Measurements from ENCODE around the gene RAB6C. TPM values are rescaled to one million over a fixed set of nuclear protein-coding genes. Genes with fewer than 3 reads are reported as not detected.
"Not testable (repeated sequence)": the region's sequence is repeated elsewhere in the genome, so short reads cannot be mapped to it uniquely, and the experiment has no call there.

RAB6C gene
- total RNA-seq, 2 experiments from 2014 or later = not detected

DNA sequence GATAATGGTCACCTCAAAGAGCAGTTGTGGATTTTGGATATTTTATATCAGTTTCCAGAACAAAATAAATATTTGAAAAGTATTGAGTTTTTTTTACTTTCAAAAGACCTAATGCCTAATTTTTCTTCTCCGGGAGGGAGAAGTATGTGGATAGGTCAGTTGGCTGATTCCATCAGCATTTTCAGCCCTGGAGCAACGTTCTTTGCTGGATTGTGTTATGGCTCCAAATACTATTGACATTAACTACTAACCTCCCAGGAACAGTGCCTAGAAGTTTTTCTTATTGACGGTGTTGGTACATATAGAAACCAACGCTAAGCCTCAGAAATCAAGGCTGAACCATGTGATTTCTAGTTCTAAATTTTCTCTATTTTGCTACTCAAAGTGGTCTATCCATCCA, 20.7 kb upstream of the RAB6C start:
- H3K36me3 Mint-ChIP-seq (ENCODE audit: low read depth); DNase-seq; CTCF ChIA-PET; H3K27ac Mint-ChIP-seq; H3K4me3 Mint-ChIP-seq; H3K4me1 Mint-ChIP-seq (ENCODE audit: low read depth); H3K27me3 Mint-ChIP-seq (ENCODE audit: low read depth); H3K9me3 Mint-ChIP-seq; intact Hi-C loops (cut with micrococcal nuclease): not testable (repeated sequence)

DNA sequence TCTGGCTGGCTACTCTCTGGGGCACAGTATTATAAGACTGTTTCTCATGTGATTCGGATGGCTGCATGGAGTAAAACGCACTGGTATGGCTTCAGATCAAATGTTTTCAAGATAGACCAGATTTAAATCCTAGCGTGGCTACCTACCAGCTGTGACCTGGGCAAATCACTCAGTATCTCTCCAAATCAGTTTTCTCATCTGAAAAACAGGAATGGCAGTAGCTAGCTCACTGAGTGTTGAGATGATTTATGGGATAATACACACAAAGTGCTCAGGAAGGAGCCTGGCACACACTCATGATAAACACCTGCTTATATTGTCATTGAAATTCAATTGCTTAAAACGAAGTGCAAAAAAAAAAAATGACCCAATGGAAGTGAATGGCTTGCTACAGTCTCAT, 10.9 kb upstream of the RAB6C start:
- H3K36me3 Mint-ChIP-seq (ENCODE audit: low read depth); H3K27ac Mint-ChIP-seq; H3K4me3 Mint-ChIP-seq; H3K27me3 Mint-ChIP-seq (ENCODE audit: low read depth); intact Hi-C loops (cut with micrococcal nuclease); H3K4me1 Mint-ChIP-seq (ENCODE audit: low read depth); CTCF ChIA-PET; DNase-seq; H3K9me3 Mint-ChIP-seq: not testable (repeated sequence)

- CTCF ChIA-PET = no interaction called here
- Mint-ChIP-seq H3K9me3 (no peaks in the 10 kb centered on the region), H3K27ac (no peak overlapping the region), H3K36me3 (ENCODE audit: low read depth) (no peaks in the 10 kb centered on the region), H3K4me3 (no peak overlapping the region), H3K4me1 (ENCODE audit: low read depth) (peaks cover 3% of the 10 kb centered on the region), H3K27me3 (ENCODE audit: low read depth) (peaks cover 29% of the 10 kb centered on the region)
- intact Hi-C loops (cut with micrococcal nuclease) = no loop called here
- DNase-seq = no peak
These were observed 4.3 kb upstream of the RAB6C start for GRCh38 chr2:129975016-129975774.

DNA sequence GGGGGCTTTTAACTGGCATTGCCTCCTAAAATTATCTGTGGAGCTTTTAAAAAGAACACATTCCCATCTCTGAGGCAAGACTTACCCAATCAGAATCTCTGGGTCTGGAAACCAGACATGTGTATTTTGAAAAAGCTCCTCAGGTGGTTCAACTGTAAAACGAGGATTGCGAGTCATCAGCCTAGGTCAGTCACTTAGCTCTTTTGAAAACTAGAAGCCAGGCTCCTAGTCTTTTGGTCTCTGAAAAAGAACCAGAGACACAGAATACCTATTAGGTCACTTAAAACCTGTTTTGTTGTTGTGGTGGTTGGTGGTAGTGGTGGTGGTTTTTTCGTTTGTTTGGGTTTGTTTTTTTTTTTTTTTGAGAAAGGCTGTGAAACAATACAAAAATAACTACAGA, 2.5 kb upstream of the RAB6C start:
- H3K4me3 Mint-ChIP-seq; DNase-seq; CTCF ChIA-PET; H3K9me3 Mint-ChIP-seq; H3K36me3 Mint-ChIP-seq (ENCODE audit: low read depth); H3K27ac Mint-ChIP-seq; intact Hi-C loops (cut with micrococcal nuclease); H3K4me1 Mint-ChIP-seq (ENCODE audit: low read depth): not testable (repeated sequence)
- H3K27me3 Mint-ChIP-seq (ENCODE audit: low read depth) = peaks cover 38% of the 10 kb centered on the region

DNA sequence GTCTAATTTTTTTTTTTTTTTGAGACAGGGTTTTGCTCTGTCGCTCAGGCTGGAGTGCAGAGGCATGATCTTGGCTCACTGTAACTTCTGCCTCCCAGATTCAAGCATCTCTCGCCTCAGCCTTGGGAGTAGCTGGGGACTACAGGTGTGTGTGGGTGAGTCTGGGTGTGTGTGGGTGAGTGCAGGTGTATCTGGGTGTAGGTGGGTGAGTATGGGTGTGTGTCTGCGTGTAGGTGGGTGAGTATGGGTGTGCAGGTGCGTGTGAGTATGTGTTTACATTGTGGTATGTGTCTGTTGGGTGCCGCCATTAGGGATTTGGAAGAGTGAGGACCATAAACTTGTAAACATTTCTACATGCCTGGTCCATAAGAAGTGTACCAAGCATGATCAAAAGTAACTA, 1.5 kb upstream of the RAB6C start:
- CTCF ChIA-PET = no interaction called here
- H3K27me3 Mint-ChIP-seq (ENCODE audit: low read depth) = peaks cover 40% of the 10 kb centered on the region

GRCh38 chr2:129980246-129980645, 780 bp downstream of the RAB6C start:
- H3K27ac Mint-ChIP-seq; CTCF ChIA-PET; DNase-seq; intact Hi-C loops (cut with micrococcal nuclease); H3K4me1 Mint-ChIP-seq (ENCODE audit: low read depth); H3K9me3 Mint-ChIP-seq; H3K36me3 Mint-ChIP-seq (ENCODE audit: low read depth): not testable (repeated sequence)
- peaks cover 35% of the 10 kb centered on the region for H3K27me3 Mint-ChIP-seq (ENCODE audit: low read depth)
- H3K4me3 Mint-ChIP-seq = peak overlapping the region; percentile 28

More for the DNA sequence above, 1.5 kb upstream of the RAB6C start:
- no peak for DNase-seq
- H3K4me3 Mint-ChIP-seq = no peak overlapping the region
- no peaks in the 10 kb centered on the region for H3K36me3 Mint-ChIP-seq (ENCODE audit: low read depth)
- H3K27ac Mint-ChIP-seq = no peak overlapping the region
- H3K4me1 Mint-ChIP-seq (ENCODE audit: low read depth) = peaks cover 6% of the 10 kb centered on the region
- no peaks in the 10 kb centered on the region for H3K9me3 Mint-ChIP-seq
- intact Hi-C loops (cut with micrococcal nuclease) = no loop called here

DNA sequence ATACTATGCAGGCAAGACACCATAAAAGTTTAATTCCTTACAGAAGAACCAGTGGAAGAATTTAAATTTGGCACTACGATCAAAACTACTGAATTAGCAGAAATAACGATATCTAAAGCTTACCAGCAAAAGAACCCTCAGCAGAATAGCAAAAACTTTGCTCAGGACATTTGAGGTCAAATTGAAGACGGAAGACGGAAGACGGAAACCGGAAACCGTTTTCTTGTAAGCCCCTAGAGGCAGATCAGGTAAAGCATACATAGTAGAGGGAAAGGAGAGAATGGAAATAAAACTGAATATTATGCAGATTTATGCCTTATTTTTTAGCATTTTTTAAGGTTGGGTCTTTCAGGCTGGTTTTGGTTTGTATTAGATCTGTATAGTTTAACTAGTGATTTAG, 2.2 kb downstream of the RAB6C start:
- DNase-seq; H3K4me1 Mint-ChIP-seq (ENCODE audit: low read depth); intact Hi-C loops (cut with micrococcal nuclease); CTCF ChIA-PET; H3K9me3 Mint-ChIP-seq; H3K27ac Mint-ChIP-seq; H3K36me3 Mint-ChIP-seq (ENCODE audit: low read depth); H3K4me3 Mint-ChIP-seq: not testable (repeated sequence)
- peaks cover 33% of the 10 kb centered on the region for H3K27me3 Mint-ChIP-seq (ENCODE audit: low read depth)

GRCh38 chr2:129984426-129984825, 5.0 kb downstream of the RAB6C start:
- H3K4me1 Mint-ChIP-seq (ENCODE audit: low read depth) = peaks cover 3% of the 10 kb centered on the region
- intact Hi-C loops (cut with micrococcal nuclease) = no loop called here
- H3K27me3 Mint-ChIP-seq (ENCODE audit: low read depth) = peaks cover 24% of the 10 kb centered on the region
- H3K27ac Mint-ChIP-seq = no peak overlapping the region
- DNase-seq = no peak
- H3K4me3 Mint-ChIP-seq = no peak overlapping the region
- no peaks in the 10 kb centered on the region for H3K9me3 Mint-ChIP-seq
- CTCF ChIA-PET = no interaction called here
- H3K36me3 Mint-ChIP-seq (ENCODE audit: low read depth) = no peaks in the 10 kb centered on the region

DNA sequence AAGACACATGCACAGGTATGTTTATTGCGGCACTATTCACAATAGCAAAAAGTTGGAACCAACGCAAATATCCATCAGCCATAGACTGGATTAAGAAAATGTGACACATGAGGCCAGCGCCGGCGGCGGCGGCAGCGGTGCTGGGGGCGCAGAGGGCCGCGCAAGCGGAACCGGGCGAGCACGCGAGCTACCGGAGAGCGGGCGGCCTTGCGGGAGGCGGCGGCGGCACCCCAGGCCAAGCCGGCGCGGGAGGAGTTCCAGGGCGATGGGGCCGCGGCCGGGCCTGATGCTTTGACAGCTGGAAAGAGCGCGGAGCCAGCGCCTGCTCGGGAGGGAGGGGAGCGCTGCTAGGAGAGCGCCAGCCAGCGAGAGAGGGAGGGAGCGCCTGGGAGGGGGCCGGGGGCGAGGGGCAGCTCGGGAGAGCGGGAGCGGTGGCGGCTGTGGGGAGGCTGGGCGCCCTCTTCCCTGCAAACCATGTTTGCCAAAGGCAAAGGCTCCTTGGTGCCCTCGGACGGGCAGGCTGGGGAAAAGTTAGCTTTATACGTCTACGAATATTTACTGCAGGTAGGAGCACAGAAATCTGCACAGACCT, 13.0 kb downstream of the RAB6C start:
- H3K27ac Mint-ChIP-seq; H3K9me3 Mint-ChIP-seq; DNase-seq; H3K36me3 Mint-ChIP-seq (ENCODE audit: low read depth); H3K4me3 Mint-ChIP-seq; H3K4me1 Mint-ChIP-seq (ENCODE audit: low read depth); intact Hi-C loops (cut with micrococcal nuclease); CTCF ChIA-PET: not testable (repeated sequence)
- H3K27me3 Mint-ChIP-seq (ENCODE audit: low read depth) = peaks cover 53% of the 10 kb centered on the region

- peaks cover 58% of the 10 kb centered on the region for H3K27me3 Mint-ChIP-seq (ENCODE audit: low read depth)
- H3K4me1 Mint-ChIP-seq (ENCODE audit: low read depth); intact Hi-C loops (cut with micrococcal nuclease); H3K4me3 Mint-ChIP-seq; CTCF ChIA-PET; DNase-seq; H3K27ac Mint-ChIP-seq; H3K9me3 Mint-ChIP-seq; H3K36me3 Mint-ChIP-seq (ENCODE audit: low read depth): not testable (repeated sequence)
These were observed 13.7 kb downstream of the RAB6C start for GRCh38 chr2:129993151-129993550.

DNA sequence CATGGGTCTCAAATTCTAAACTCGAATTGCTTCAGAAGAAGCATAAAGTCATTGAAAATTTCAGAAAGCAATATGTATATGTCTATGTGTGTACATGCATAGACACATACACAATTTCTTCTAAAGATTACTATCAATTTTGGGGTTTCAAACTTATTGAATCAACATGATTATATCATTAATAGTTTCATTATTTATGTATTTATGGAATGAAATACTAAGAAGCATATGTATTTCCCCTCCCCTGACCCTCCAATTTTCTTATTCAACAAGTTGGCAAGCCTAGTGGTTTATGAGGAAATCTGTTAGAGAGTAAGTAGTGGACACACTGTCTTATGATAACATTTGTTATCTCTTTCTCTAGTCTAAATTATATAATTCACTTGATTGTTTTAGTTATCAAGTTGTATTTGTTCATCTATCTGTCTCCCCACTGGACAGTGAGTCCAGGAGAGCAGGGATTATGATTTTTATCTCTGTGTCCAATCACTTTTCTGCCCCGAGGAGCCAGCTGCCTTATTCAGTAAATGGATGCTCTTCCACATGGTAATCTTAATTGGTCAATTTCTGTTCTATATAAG, 17.3 kb downstream of the RAB6C start:
- H3K9me3 Mint-ChIP-seq; H3K36me3 Mint-ChIP-seq (ENCODE audit: low read depth); intact Hi-C loops (cut with micrococcal nuclease); H3K27ac Mint-ChIP-seq; H3K4me1 Mint-ChIP-seq (ENCODE audit: low read depth); CTCF ChIA-PET; H3K4me3 Mint-ChIP-seq; DNase-seq: not testable (repeated sequence)
- H3K27me3 Mint-ChIP-seq (ENCODE audit: low read depth) = peaks cover 52% of the 10 kb centered on the region

GRCh38 chr2:129998771-129999170, 19.3 kb downstream of the RAB6C start:
- H3K27ac Mint-ChIP-seq, DNase-seq: not testable (repeated sequence)

DNA sequence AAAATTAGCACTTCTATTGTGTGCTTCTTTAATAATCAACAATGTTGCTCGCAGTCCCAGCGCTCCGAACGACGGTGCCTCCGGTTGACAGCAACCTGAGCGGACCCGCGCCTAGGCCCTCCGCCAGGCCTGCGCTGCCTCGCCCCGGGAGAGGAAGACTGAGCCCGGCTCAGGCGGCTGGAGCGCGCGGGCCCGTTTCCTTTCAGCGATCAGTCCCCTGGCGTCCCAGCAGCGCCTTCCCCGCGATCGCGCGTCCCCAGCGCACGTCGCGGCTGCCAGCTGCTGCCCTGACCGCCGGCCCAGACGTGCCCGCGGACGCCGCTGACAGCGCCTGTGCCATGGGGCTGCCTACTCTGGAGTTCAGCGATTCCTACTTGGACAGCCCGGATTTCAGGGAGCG, 26.4 kb downstream of the RAB6C start:
- H3K4me1 Mint-ChIP-seq (ENCODE audit: low read depth); intact Hi-C loops (cut with micrococcal nuclease); CTCF ChIA-PET; H3K36me3 Mint-ChIP-seq (ENCODE audit: low read depth); H3K27ac Mint-ChIP-seq; DNase-seq; H3K4me3 Mint-ChIP-seq; H3K9me3 Mint-ChIP-seq: not testable (repeated sequence)
- H3K27me3 Mint-ChIP-seq (ENCODE audit: low read depth) = peaks cover 28% of the 10 kb centered on the region

More at GRCh38 chr2:129998771-129999170, 19.3 kb downstream of the RAB6C start:
- H3K9me3 Mint-ChIP-seq; H3K36me3 Mint-ChIP-seq (ENCODE audit: low read depth); H3K4me3 Mint-ChIP-seq; intact Hi-C loops (cut with micrococcal nuclease); H3K4me1 Mint-ChIP-seq (ENCODE audit: low read depth); CTCF ChIA-PET: not testable (repeated sequence)
- peaks cover 40% of the 10 kb centered on the region for H3K27me3 Mint-ChIP-seq (ENCODE audit: low read depth)

All from activated naive CD4-positive, alpha-beta T cell treated with anti-CD3 and anti-CD28 coated beads for 36 hours (primary cell).